Measurements from ENCODE around the gene KRTAP4-16.

DNA sequence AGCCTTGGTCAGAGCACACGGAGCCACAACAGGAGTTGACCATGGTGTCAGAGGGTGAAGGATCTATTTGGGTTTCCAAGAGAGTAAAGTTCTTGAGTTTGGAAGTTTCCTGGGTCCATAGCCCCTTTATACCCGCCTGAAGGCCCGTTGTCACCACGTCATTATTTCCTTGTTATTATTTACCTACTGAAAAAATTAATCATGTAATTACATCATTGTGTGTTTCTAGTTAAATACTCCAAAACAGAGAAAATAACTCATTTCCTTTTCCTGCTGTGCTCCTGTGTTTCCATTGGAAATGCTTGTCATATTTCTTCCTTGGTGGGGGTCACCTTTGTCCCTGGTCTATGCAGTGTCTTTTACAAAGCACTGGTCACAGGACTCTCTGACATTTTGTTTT lies 4.0 kb downstream of the KRTAP4-16 start, which contains the start of gene KRTAP4-8:
- TF ChIP-seq CTCF (IDR thresholded peaks at IDR 0.05; ENCODE audit: low read depth, low read length): no peak
- no peak for TF ChIP-seq MAX (IDR thresholded peaks at IDR 0.05; ENCODE audit: low read depth, low read length)
- TF ChIP-seq POLR2A (IDR thresholded peaks at IDR 0.05; ENCODE audit: extremely low read depth, insufficient read length): no peak
